WTC11 (cell line): ENCODE measurements around the gene ANKRD23. TPM values are rescaled to one million over a fixed set of nuclear protein-coding genes. Genes with fewer than 3 reads are reported as not detected.

Experiments used
- ATAC-seq: fragments of 200-7000 bp; cut with Tn5 transposase; 2 replicates; pipeline ENCODE4 v1.10.0; 2021; ENCODE audit warnings: mild to moderate bottlenecking, moderate library complexity
- CTCF ChIA-PET: fragments of 300-600 bp; sonication (Branson Sonifier 250); formaldehyde crosslinking; loops from one replicate; lab custom pipeline; 2021; ENCODE audit warnings: antibody characterized with exemption; lab: Charles Lee
- POLR2A ChIA-PET: fragments of 350-600 bp; sonication (Branson Sonifier 250); formaldehyde crosslinking; loops from one replicate; lab custom pipeline; 2021; ENCODE audit warnings: antibody characterized with exemption; lab: Charles Lee
- DNase-seq: peaks from one replicate; pipeline ENCODE4 v3.0.0; 2021; ENCODE audit warnings: low spot score
- H3K27ac Mint-ChIP-seq: 2 replicates; pipeline ENCODE4 v1.8.0; 2021; ENCODE audit warnings: mixed read lengths
- H3K27me3 Mint-ChIP-seq: 2 replicates; pipeline ENCODE4 v1.8.0; 2021; ENCODE audit warnings: low read depth, mild to moderate bottlenecking, moderate library complexity, mixed read lengths
- H3K36me3 Mint-ChIP-seq: 2 replicates; pipeline ENCODE4 v1.8.0; 2021; ENCODE audit warnings: mixed read lengths
- H3K4me1 Mint-ChIP-seq: 2 replicates; pipeline ENCODE4 v1.8.0; 2022; ENCODE audit warnings: mixed read lengths
- H3K4me3 Mint-ChIP-seq: 2 replicates; pipeline ENCODE4 v1.8.0; 2021; ENCODE audit warnings: mild to moderate bottlenecking, moderate library complexity, mixed read lengths
- H3K9me3 Mint-ChIP-seq: 2 replicates; pipeline ENCODE4 v1.8.0; 2021; ENCODE audit warnings: mixed read lengths
- ARID4B ChIP-seq: sonication (generic); formaldehyde crosslinking; IDR thresholded peaks from 2 replicates; pipeline ENCODE4 v1.8.0; 2023; ENCODE audit warnings: missing genetic modification reagents, mild to moderate bottlenecking, borderline replicate concordance
- E2F5 ChIP-seq: sonication (generic); formaldehyde crosslinking; IDR thresholded peaks from 2 replicates; pipeline ENCODE4 v1.8.1; 2022; ENCODE audit warnings: mild to moderate bottlenecking, moderate library complexity, missing genetic modification reagents
- GRHL2 ChIP-seq: fragments of 250-450 bp; sonication (Bioruptor Pico); IDR thresholded peaks from 2 replicates; pipeline ENCODE4 v1.8.0; 2022; ENCODE audit warnings: mild to moderate bottlenecking, moderate library complexity; ENCODE audit not compliant: insufficient replicate concordance, severe bottlenecking
- HMGA2 ChIP-seq: fragments of 250-450 bp; sonication (Bioruptor Pico); IDR thresholded peaks from 2 replicates; pipeline ENCODE4 v1.4.0; 2021; ENCODE audit warnings: mild to moderate bottlenecking, moderate library complexity
- IRF2 ChIP-seq: sonication (generic); formaldehyde crosslinking; IDR thresholded peaks from 2 replicates; pipeline ENCODE4 v1.8.0; 2022; ENCODE audit warnings: low read depth, missing genetic modification reagents, borderline replicate concordance
- ZNF317 ChIP-seq: sonication (generic); formaldehyde crosslinking; IDR thresholded peaks from 2 replicates; pipeline ENCODE4 v1.8.1; 2023; ENCODE audit warnings: low read depth, mild to moderate bottlenecking, moderate library complexity, missing genetic modification reagents, borderline replicate concordance
- ZNF512 ChIP-seq: sonication (generic); formaldehyde crosslinking; IDR thresholded peaks from 2 replicates; pipeline ENCODE4 v1.8.1; 2022; ENCODE audit warnings: missing genetic modification reagents, borderline replicate concordance
- total RNA-seq: library from RNA; stranded (reverse); gene quantifications from 3 replicates; pipeline ENCODE4 v1.2.3, GENCODE V29; 2021
- TF ChIP-seq, protein P1 (sequence below): fragments of 250-450 bp; sonication (Bioruptor Pico); conservative IDR thresholded peaks from 2 replicates; pipeline ENCODE4 v1.9.0; 2021; ENCODE audit warnings: mild to moderate bottlenecking
- TF ChIP-seq, protein P2 (sequence below): sonication (generic); formaldehyde crosslinking; IDR thresholded peaks from 2 replicates; pipeline ENCODE4 v1.8.1; 2023; ENCODE audit warnings: mild to moderate bottlenecking, missing genetic modification reagents, moderate library complexity
- TF ChIP-seq, protein P3 (sequence below): sonication (generic); formaldehyde crosslinking; IDR thresholded peaks from 2 replicates; pipeline ENCODE4 v1.8.1; 2022; ENCODE audit warnings: low read depth, mild to moderate bottlenecking, moderate library complexity, missing genetic modification reagents, borderline replicate concordance
- TF ChIP-seq, protein P4 (sequence below): fragments of 250-450 bp; sonication (Bioruptor Pico); IDR thresholded peaks from 2 replicates; pipeline ENCODE4 v1.9.0; 2021; ENCODE audit warnings: mild to moderate bottlenecking, borderline replicate concordance

ANKRD23 gene
- total RNA-seq, 1 experiment from 2014 or later = 3.2 TPM

GRCh38 chr2:96853321-96853720 lies 9.5 kb upstream of the ANKRD23 start:
- ChIA-PET POLR2A (no interaction called here), CTCF (interaction anchor here (1.2 to 1.8 kb wide), 2 partner anchors 11 to 98 kb away, joined by 4 to 5 read pairs; no protein-coding TSS in a partner anchor)
- no peaks in the 10 kb centered on the region for H3K27me3 Mint-ChIP-seq
- H3K27ac Mint-ChIP-seq = no peak overlapping the region
- H3K36me3 Mint-ChIP-seq = peaks cover 21% of the 10 kb centered on the region
- TF ChIP-seq, protein P1, sequence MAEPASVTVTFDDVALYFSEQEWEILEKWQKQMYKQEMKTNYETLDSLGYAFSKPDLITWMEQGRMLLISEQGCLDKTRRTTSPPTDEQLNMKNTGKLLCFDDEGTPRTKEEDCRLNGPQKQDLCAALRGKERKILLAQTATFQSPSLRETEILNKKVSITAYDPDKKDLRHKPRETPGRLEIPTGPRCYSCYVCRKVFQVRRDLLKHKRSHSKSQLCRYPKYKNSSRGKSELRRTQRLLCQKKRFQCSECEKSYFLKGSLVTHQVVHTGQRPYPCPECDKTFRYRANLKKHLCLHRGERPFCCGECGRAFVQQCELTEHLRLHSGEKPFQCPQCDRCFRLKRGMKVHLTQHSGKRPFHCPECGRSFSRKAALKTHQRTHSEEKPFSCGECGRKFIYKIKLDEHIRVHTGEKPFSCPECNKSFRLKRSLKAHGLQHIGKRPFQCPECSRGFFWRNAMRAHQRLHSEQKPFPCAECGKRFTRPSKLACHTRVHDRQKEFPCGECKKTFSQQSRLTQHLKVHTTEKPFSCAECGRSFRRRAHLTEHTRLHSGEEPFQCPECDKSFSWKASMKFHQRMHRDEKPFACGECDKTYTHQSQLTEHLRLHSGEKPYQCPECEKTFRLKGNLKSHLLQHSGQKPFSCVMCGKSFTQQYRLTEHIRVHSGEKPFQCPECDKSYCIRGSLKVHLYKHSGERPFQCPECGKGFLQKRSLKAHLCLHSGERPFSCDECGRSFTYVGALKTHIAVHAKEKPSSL (CRISPR knock-in tag) = no peak
- TF ChIP-seq ARID4B (CRISPR knock-in tag) = no peak
- TF ChIP-seq HMGA2 = no peak
- TF ChIP-seq E2F5 (CRISPR knock-in tag) = no peak
- TF ChIP-seq, protein P2, sequence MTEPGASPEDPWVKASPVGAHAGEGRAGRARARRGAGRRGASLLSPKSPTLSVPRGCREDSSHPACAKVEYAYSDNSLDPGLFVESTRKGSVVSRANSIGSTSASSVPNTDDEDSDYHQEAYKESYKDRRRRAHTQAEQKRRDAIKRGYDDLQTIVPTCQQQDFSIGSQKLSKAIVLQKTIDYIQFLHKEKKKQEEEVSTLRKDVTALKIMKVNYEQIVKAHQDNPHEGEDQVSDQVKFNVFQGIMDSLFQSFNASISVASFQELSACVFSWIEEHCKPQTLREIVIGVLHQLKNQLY (CRISPR knock-in tag) = no peak
- no peak for TF ChIP-seq ZNF317 (CRISPR knock-in tag)
- TF ChIP-seq GRHL2 = no peak
- TF ChIP-seq, protein P3, sequence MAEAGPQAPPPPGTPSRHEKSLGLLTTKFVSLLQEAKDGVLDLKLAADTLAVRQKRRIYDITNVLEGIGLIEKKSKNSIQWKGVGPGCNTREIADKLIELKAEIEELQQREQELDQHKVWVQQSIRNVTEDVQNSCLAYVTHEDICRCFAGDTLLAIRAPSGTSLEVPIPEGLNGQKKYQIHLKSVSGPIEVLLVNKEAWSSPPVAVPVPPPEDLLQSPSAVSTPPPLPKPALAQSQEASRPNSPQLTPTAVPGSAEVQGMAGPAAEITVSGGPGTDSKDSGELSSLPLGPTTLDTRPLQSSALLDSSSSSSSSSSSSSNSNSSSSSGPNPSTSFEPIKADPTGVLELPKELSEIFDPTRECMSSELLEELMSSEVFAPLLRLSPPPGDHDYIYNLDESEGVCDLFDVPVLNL (CRISPR knock-in tag) = no peak
- TF ChIP-seq ZNF512 = no peak
- TF ChIP-seq IRF2 (CRISPR knock-in tag) = no peak
- TF ChIP-seq, protein P4, sequence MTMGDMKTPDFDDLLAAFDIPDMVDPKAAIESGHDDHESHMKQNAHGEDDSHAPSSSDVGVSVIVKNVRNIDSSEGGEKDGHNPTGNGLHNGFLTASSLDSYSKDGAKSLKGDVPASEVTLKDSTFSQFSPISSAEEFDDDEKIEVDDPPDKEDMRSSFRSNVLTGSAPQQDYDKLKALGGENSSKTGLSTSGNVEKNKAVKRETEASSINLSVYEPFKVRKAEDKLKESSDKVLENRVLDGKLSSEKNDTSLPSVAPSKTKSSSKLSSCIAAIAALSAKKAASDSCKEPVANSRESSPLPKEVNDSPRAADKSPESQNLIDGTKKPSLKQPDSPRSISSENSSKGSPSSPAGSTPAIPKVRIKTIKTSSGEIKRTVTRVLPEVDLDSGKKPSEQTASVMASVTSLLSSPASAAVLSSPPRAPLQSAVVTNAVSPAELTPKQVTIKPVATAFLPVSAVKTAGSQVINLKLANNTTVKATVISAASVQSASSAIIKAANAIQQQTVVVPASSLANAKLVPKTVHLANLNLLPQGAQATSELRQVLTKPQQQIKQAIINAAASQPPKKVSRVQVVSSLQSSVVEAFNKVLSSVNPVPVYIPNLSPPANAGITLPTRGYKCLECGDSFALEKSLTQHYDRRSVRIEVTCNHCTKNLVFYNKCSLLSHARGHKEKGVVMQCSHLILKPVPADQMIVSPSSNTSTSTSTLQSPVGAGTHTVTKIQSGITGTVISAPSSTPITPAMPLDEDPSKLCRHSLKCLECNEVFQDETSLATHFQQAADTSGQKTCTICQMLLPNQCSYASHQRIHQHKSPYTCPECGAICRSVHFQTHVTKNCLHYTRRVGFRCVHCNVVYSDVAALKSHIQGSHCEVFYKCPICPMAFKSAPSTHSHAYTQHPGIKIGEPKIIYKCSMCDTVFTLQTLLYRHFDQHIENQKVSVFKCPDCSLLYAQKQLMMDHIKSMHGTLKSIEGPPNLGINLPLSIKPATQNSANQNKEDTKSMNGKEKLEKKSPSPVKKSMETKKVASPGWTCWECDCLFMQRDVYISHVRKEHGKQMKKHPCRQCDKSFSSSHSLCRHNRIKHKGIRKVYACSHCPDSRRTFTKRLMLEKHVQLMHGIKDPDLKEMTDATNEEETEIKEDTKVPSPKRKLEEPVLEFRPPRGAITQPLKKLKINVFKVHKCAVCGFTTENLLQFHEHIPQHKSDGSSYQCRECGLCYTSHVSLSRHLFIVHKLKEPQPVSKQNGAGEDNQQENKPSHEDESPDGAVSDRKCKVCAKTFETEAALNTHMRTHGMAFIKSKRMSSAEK (CRISPR knock-in tag) = no peak
- ATAC-seq (no peak), DNase-seq (no peak)
- H3K4me3 Mint-ChIP-seq = no peak overlapping the region
- no peaks in the 10 kb centered on the region for H3K9me3 Mint-ChIP-seq
- peaks cover 9% of the 10 kb centered on the region for H3K4me1 Mint-ChIP-seq
